Loucy (cell line): ENCODE measurements around the gene ARID3B.

Source experiments
- H2AFZ ChIP-seq: fragments of 200-600 bp; sonication (generic); 2 replicates; pipeline ENCODE4 v1.6.0; 2016; ENCODE audit warnings: antibody characterized with exemption, mild to moderate bottlenecking, low read length, moderate library complexity
- H3F3A ChIP-seq: fragments of 200-600 bp; 2 replicates; pipeline ENCODE4 v1.6.0; 2016; ENCODE audit warnings: antibody characterized with exemption, low read depth, mild to moderate bottlenecking
- H3K27me3 ChIP-seq: fragments of 200-600 bp; sonication (generic); 2 replicates; pipeline ENCODE4 v1.6.1; 2014; ENCODE audit warnings: low read length, mild to moderate bottlenecking; ENCODE audit not compliant: insufficient read depth, poor library complexity, severe bottlenecking
- H3K36me3 ChIP-seq: fragments of 200-600 bp; sonication (generic); 2 replicates; pipeline ENCODE4 v1.6.1; 2016; ENCODE audit warnings: low read length; ENCODE audit not compliant: insufficient read depth
- H3K4me1 ChIP-seq: fragments of 200-600 bp; sonication (generic); 2 replicates; pipeline ENCODE4 v1.5.1; 2014; ENCODE audit warnings: low read length, mild to moderate bottlenecking; ENCODE audit not compliant: insufficient read depth, poor library complexity, severe bottlenecking
- H3K4me2 ChIP-seq: fragments of 200-600 bp; sonication (generic); 2 replicates; pipeline ENCODE4 v1.6.0; 2014; ENCODE audit warnings: antibody characterized with exemption, low read length, low read depth, mild to moderate bottlenecking; ENCODE audit not compliant: poor library complexity, severe bottlenecking
- H3K4me3 ChIP-seq: fragments of 200-600 bp; sonication (generic); 2 replicates; pipeline ENCODE4 v1.5.1; 2014; ENCODE audit warnings: low read length, mild to moderate bottlenecking, mixed read lengths; ENCODE audit not compliant: poor library complexity, severe bottlenecking
- H3K79me2 ChIP-seq: fragments of 200-600 bp; sonication (generic); 2 replicates; pipeline ENCODE4 v1.6.1; 2014; ENCODE audit warnings: low read length; ENCODE audit not compliant: insufficient read depth
- H3K9ac ChIP-seq: fragments of 200-600 bp; sonication (generic); 2 replicates; pipeline ENCODE4 v1.6.0; 2014; ENCODE audit warnings: mild to moderate bottlenecking, low read depth, low read length, moderate library complexity; ENCODE audit not compliant: poor library complexity, severe bottlenecking
- H3K9me2 ChIP-seq: fragments of 200-600 bp; sonication (generic); replicated peaks from 2 replicates; pipeline ENCODE4 v1.6.1; 2016; ENCODE audit warnings: low read depth, low read length, mixed read lengths
- H3K9me3 ChIP-seq: fragments of 200-600 bp; sonication (generic); 2 replicates; pipeline ENCODE4 v1.6.1; 2014; ENCODE audit warnings: mild to moderate bottlenecking, antibody characterized with exemption, low read length, low read depth; ENCODE audit not compliant: insufficient read depth
- H4K20me1 ChIP-seq: fragments of 200-600 bp; sonication (generic); 2 replicates; pipeline ENCODE4 v1.6.0; 2014; ENCODE audit warnings: antibody characterized with exemption, low read length, mild to moderate bottlenecking; ENCODE audit not compliant: insufficient read depth, poor library complexity, severe bottlenecking
- CTCF ChIP-seq: fragments of 200-600 bp; sonication (generic); conservative IDR thresholded peaks from 2 replicates; pipeline ENCODE4 v1.5.1; 2014; ENCODE audit warnings: mild to moderate bottlenecking, antibody characterized with exemption, low read length
- EZH2phosphoT487 ChIP-seq: fragments of 200-600 bp; IDR thresholded peaks from 2 replicates; pipeline ENCODE4 v1.6.1; 2018; ENCODE audit warnings: antibody characterized with exemption, mild to moderate bottlenecking, moderate library complexity, borderline replicate concordance

The ARID3B gene

GRCh38 chr15:74504418-74504817 is 36.6 kb upstream of the ARID3B start:
- no peaks in the 10 kb centered on the region for H3K9me2 ChIP-seq
- H2AFZ ChIP-seq: no peak overlapping the region
- H4K20me1 ChIP-seq: no peaks in the 10 kb centered on the region
- H3K27me3 ChIP-seq: no peaks in the 10 kb centered on the region
- no peak overlapping the region for H3K4me2 ChIP-seq
- H3K4me3 ChIP-seq: no peak overlapping the region
- no peaks in the 10 kb centered on the region for H3K36me3 ChIP-seq
- no peaks in the 10 kb centered on the region for H3K4me1 ChIP-seq
- TF ChIP-seq CTCF: no peak
- no peak for TF ChIP-seq EZH2phosphoT487
- no peaks in the 10 kb centered on the region for H3K9me3 ChIP-seq
- H3K9ac ChIP-seq: no peak overlapping the region
- H3K79me2 ChIP-seq: no peaks in the 10 kb centered on the region
- H3F3A ChIP-seq: no peaks in the 10 kb centered on the region

GRCh38 chr15:74504836-74505235 is 36.2 kb upstream of the ARID3B start:
- Histone ChIP-seq H3K4me2 (no peak overlapping the region), H3F3A (no peaks in the 10 kb centered on the region), H3K27me3 (no peaks in the 10 kb centered on the region), H4K20me1 (no peaks in the 10 kb centered on the region), H3K9me2 (no peaks in the 10 kb centered on the region), H3K79me2 (no peaks in the 10 kb centered on the region), H3K36me3 (no peaks in the 10 kb centered on the region), H3K9me3 (no peaks in the 10 kb centered on the region), H3K4me1 (no peaks in the 10 kb centered on the region), H2AFZ (no peak overlapping the region), H3K4me3 (no peak overlapping the region), H3K9ac (no peak overlapping the region)
- TF ChIP-seq CTCF (no peak), EZH2phosphoT487 (no peak)

GRCh38 chr15:74505837-74506514 is 35.0 kb upstream of the ARID3B start:
- Histone ChIP-seq H3K9me3 (no peaks in the 10 kb centered on the region), H3K9me2 (no peaks in the 10 kb centered on the region), H3K9ac (no peak overlapping the region), H3K4me2 (no peak overlapping the region), H3K4me1 (peaks cover 1% of the 10 kb centered on the region), H3K36me3 (no peaks in the 10 kb centered on the region), H3F3A (no peaks in the 10 kb centered on the region), H2AFZ (no peak overlapping the region), H3K27me3 (no peaks in the 10 kb centered on the region), H3K79me2 (no peaks in the 10 kb centered on the region), H3K4me3 (no peak overlapping the region), H4K20me1 (no peaks in the 10 kb centered on the region)
- no peak for TF ChIP-seq EZH2phosphoT487
- TF ChIP-seq CTCF: no peak
